Activated CD4-positive, alpha-beta T cell treated with anti-CD3 and anti-CD28 coated beads for 36 hours (primary cell): Measurements from ENCODE around the gene TDRD15. TPM values are rescaled to one million over a fixed set of nuclear protein-coding genes. Genes with fewer than 3 reads are reported as not detected.

Experiments used
- ATAC-seq: fragments of 200-7000 bp; cut with Tn5 transposase; one replicate; pipeline ENCODE4 v1.10.0; 2021; ENCODE audit warnings: mild to moderate bottlenecking, moderate library complexity
- CTCF ChIA-PET: fragments of 350-600 bp; sonication (Branson Sonifier 250); formaldehyde crosslinking; loops from one replicate; lab custom pipeline; 2021; ENCODE audit warnings: antibody characterized with exemption; lab: Charles Lee
- POLR2A ChIA-PET: fragments of 350-600 bp; sonication (Branson Sonifier 250); formaldehyde crosslinking; loops from one replicate; lab custom pipeline; 2021; ENCODE audit warnings: antibody characterized with exemption, inconsistent platforms; lab: Charles Lee
- DNase-seq: peaks from one replicate; pipeline ENCODE4 v3.0.0-alpha.2; 2020
- H3K27ac Mint-ChIP-seq: one replicate; pipeline ENCODE4 v1.8.0; 2021; ENCODE audit warnings: mixed read lengths
- H3K27me3 Mint-ChIP-seq: one replicate; pipeline ENCODE4 v1.8.0; 2021; ENCODE audit warnings: mixed read lengths
- H3K36me3 Mint-ChIP-seq: one replicate; pipeline ENCODE4 v1.8.0; 2021; ENCODE audit warnings: low read depth, mixed read lengths
- H3K4me1 Mint-ChIP-seq: one replicate; pipeline ENCODE4 v1.8.0; 2021; ENCODE audit warnings: mixed read lengths
- H3K4me3 Mint-ChIP-seq: one replicate; pipeline ENCODE4 v1.8.0; 2021; ENCODE audit warnings: mild to moderate bottlenecking, moderate library complexity, mixed read lengths
- H3K9me3 Mint-ChIP-seq: one replicate; pipeline ENCODE4 v1.8.0; 2021; ENCODE audit warnings: low read depth, mixed read lengths
- intact Hi-C, 2 experiments: fragments of 100-400 bp; cut with DNase I in 1 of 2; cut with micrococcal nuclease in 1 of 2; formaldehyde crosslinking; loops; one replicate each; pipeline versions ENCODE4 v1.14.2 to v1.15.1; 2022 to 2024; cut with DNase I, micrococcal nuclease
- total RNA-seq, 2 experiments: library from RNA; stranded (reverse); gene quantifications; one replicate each; pipeline ENCODE4 v1.2.3, GENCODE V29; 2021

TDRD15 gene
- total RNA-seq, 2 experiments from 2014 or later = not detected

DNA sequence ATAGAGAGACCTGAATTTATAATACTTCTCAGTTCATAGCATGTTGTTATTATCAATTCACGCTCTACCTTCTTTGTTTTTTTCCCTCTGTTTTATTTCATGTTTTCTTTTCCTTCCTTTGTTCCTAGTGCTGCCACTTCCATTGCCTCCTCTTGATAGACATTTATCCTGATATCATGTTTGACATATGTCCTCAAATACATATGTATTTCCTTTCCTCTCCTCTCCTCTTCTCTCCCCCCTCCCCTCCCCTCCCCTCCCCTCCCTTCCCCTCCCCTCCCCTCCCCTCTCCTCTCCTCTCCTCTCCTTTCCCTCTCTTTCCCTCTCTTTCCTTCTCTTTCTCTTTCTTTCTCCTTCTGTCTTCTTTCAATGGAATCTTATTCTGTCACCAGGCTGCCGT is 67.8 kb downstream of the TDRD15 start:
- CTCF ChIA-PET = no interaction called here
- H3K27ac Mint-ChIP-seq = no peak overlapping the region
- no peaks in the 10 kb centered on the region for H3K9me3 Mint-ChIP-seq

More for the DNA sequence above, 67.8 kb downstream of the TDRD15 start:
- ATAC-seq (no peak), DNase-seq (no peak)
- Mint-ChIP-seq H3K4me1 (no peaks in the 10 kb centered on the region), H3K27me3 (no peaks in the 10 kb centered on the region), H3K36me3 (no peaks in the 10 kb centered on the region), H3K4me3 (no peak overlapping the region)
- POLR2A ChIA-PET = no interaction called here
- intact Hi-C loops = no loop called here

Other genes with a start within 250 kb of the TDRD15 start
- not detected for gene APOB, start 79.9 kb upstream of the TDRD15 start, total RNA-seq